K562 (cell line): Measurements from ENCODE around the gene PEAR1. TPM values are rescaled to one million over a fixed set of nuclear protein-coding genes. Genes with fewer than 3 reads are reported as not detected.
A peak's percentile ranks its signal among the peaks of the same experiment; 100 is the strongest.

ENCODE experiments used
- ATAC-seq: fragments of 200-7000 bp; cut with Tn5 transposase; 3 replicates; pipeline ENCODE4 v1.9.1; 2020; ENCODE audit warnings: moderate library complexity
- BruUV-seq: library from RNA; stranded (reverse); fragments of 400-500 nt; replicated peaks from 2 replicates; lab custom pipeline; 2021; lab: Mats Ljungman, UMichigan
- CTCF ChIA-PET: fragments of 300-600 bp; formaldehyde crosslinking; extraction: SDS; loops from one replicate; lab custom pipeline; 2021; ENCODE audit warnings: low intra/inter-chr PET ratio; lab: Yijun Ruan, JAX
- POLR2A ChIA-PET: fragments of 300-600, 350-650 bp; sonication (Branson Sonifier 250); formaldehyde crosslinking; extraction: SDS; loops from one replicate; lab custom pipeline; 2021; ENCODE audit warnings: antibody characterized with exemption, inconsistent platforms; lab: Yijun Ruan, JAX
- DNase-seq, 4 experiments: peaks; one replicate each; pipeline versions ENCODE4 v3.0.0 to v3.0.0-alpha.2; 2011 to 2018; ENCODE audit warnings: low spot score in 3 of 4, mixed read lengths in 3 of 4; ENCODE audit errors: extremely low read depth in 1 of 4
- FAIRE-seq: peaks from 2 replicates; lab custom pipeline; 2011; peaks lifted over from hg19 to GRCh38; lab: Jason Lieb, UNC
- H2AFZ ChIP-seq: 2 replicates; pipeline ENCODE4 v1.6.0; 2011; ENCODE audit warnings: low read depth, low read length, control low read depth, inconsistent platforms
- H3K27ac ChIP-seq: fragments of 200-600 bp; 3 replicates; pipeline ENCODE4 v1.8.0; 2011; ENCODE audit warnings: low read depth, mild to moderate bottlenecking, control low read depth, inconsistent platforms, low read length, moderate library complexity, mixed read lengths; ENCODE audit errors: extremely low read depth
- H3K27me3 ChIP-seq, 2 experiments: fragments of 300-600 bp in 1 of 2; 2 replicates in 1 of 2; 3 replicates in 1 of 2; pipeline versions ENCODE4 v1.6.0 to v1.8.0; 2011; ENCODE audit warnings: inconsistent platforms in 2 of 2, low read length in 2 of 2, mild to moderate bottlenecking in 1 of 2, mixed read lengths in 1 of 2, moderate library complexity in 1 of 2; ENCODE audit not compliant: control insufficient read depth in 2 of 2, insufficient read depth in 2 of 2
- H3K36me3 ChIP-seq: fragments of 300-600 bp; 3 replicates; pipeline ENCODE4 v1.8.0; 2011; ENCODE audit warnings: mild to moderate bottlenecking, low read length, inconsistent platforms; ENCODE audit not compliant: control insufficient read depth, insufficient read depth
- H3K4me1 ChIP-seq, 2 experiments: fragments of 200-600 bp in 1 of 2; replicated peaks in 1 of 2; 2 replicates in 1 of 2; 3 replicates in 1 of 2; pipeline versions ENCODE4 v1.5.1 to v1.8.0; 2011; ENCODE audit warnings: inconsistent platforms in 2 of 2, low read length in 2 of 2, mild to moderate bottlenecking in 1 of 2, mixed read lengths in 1 of 2, moderate library complexity in 1 of 2; ENCODE audit not compliant: control insufficient read depth in 2 of 2, insufficient read depth in 2 of 2
- H3K4me2 ChIP-seq: 2 replicates; pipeline ENCODE4 v1.6.1; 2011; ENCODE audit warnings: low read length, control low read depth, inconsistent platforms, mixed read lengths; ENCODE audit not compliant: insufficient read depth
- H3K4me3 ChIP-seq: fragments of 200-600 bp; sonication (generic), shearing (Covaris generic); 2 replicates; pipeline ENCODE4 v1.5.1; 2016; ENCODE audit warnings: control low read depth, inconsistent platforms
- H3K79me2 ChIP-seq: fragments of 200-600 bp; 3 replicates; pipeline ENCODE4 v1.8.0; 2011; ENCODE audit warnings: low read length, inconsistent platforms; ENCODE audit not compliant: control insufficient read depth, insufficient read depth
- H3K9ac ChIP-seq, 2 experiments: 2 replicates each; pipeline versions ENCODE4 v1.6.0 to v1.6.1; 2011; ENCODE audit warnings: low read depth in 2 of 2, low read length in 2 of 2, control low read depth in 1 of 2, inconsistent platforms in 1 of 2, mild to moderate bottlenecking in 1 of 2, mixed read lengths in 1 of 2; ENCODE audit not compliant: insufficient read depth in 1 of 2
- H3K9me1 ChIP-seq: one replicate; pipeline ENCODE4 v1.6.0; 2011; ENCODE audit warnings: inconsistent platforms, mild to moderate bottlenecking, low read length, moderate library complexity; ENCODE audit not compliant: control insufficient read depth, insufficient read depth
- H3K9me3 ChIP-seq: replicated peaks from 2 replicates; pipeline ENCODE4 v1.5.1; 2011; ENCODE audit warnings: low read depth, low read length, inconsistent platforms; ENCODE audit not compliant: control insufficient read depth, insufficient read depth
- H4K20me1 ChIP-seq: replicated peaks from 2 replicates; pipeline ENCODE4 v1.6.1; 2011; ENCODE audit warnings: low read length, inconsistent platforms, mixed read lengths; ENCODE audit not compliant: control insufficient read depth, insufficient read depth
- E4F1 ChIP-seq: fragments of 250-450 bp; sonication (Bioruptor Pico); IDR thresholded peaks from 2 replicates; pipeline ENCODE4 v1.5.0; 2021; ENCODE audit warnings: mild to moderate bottlenecking, borderline replicate concordance
- GTF3C2 ChIP-seq: IDR thresholded peaks from 3 replicates; pipeline ENCODE4 v1.6.1; 2011; ENCODE audit warnings: borderline replicate concordance, mild to moderate bottlenecking, moderate library complexity; ENCODE audit not compliant: insufficient read length; ENCODE audit errors: extremely low read depth
- KLF10 ChIP-seq: fragments of 250-450 bp; sonication (Bioruptor Pico); IDR thresholded peaks from 2 replicates; pipeline ENCODE4 v1.6.1; 2021; ENCODE audit warnings: matching md5 sums
- POLR2G ChIP-seq: fragments of 200-400 bp; formaldehyde crosslinking; IDR thresholded peaks from 2 replicates; pipeline ENCODE4 v1.6.1; 2017; ENCODE audit warnings: low read depth, mild to moderate bottlenecking, antibody characterized with exemption, low read length, moderate library complexity
- SP1 ChIP-seq: sonication (generic); formaldehyde crosslinking; IDR thresholded peaks from 2 replicates; pipeline ENCODE4 v1.8.1; 2022; ENCODE audit warnings: mild to moderate bottlenecking, missing genetic modification reagents
- WGBS: fragments of 100-300 bp; shearing (Covaris generic); methylation state at CpG from one replicate; pipeline ENCODE4 v1.1.6; 2016; ENCODE audit warnings: low coverage, mixed read lengths; ENCODE audit not compliant: insufficient coverage; ENCODE audit errors: missing lambda C conversion rate; 5-methylcytosine and 5-hydroxymethylcytosine counted together
- in situ Hi-C: fragments of 300-500 bp; cut with MboI; formaldehyde crosslinking; loops from 4 replicates; pipeline ENCODE4 v1.15.0; 2018; ENCODE audit warnings: inconsistent platforms, mixed read lengths
- intact Hi-C: fragments of 100-400 bp; cut with micrococcal nuclease; formaldehyde crosslinking; loops from 2 replicates; pipeline ENCODE4 v1.14.2; 2022
- polyA plus RNA-seq, 8 experiments: library from polyadenylated mRNA; depleted of rRNA in 4 of 8; stranded (reverse) in 5 of 8; unstranded in 3 of 8; fragments of >200 nt; fragmentation: Nextera tagmentation in 2 of 8; fragmentation: Illumina TruSeq in 1 of 8; extraction: Ambion mirVana in 2 of 8; extraction: Trizol in 1 of 8; gene quantifications; 2 replicates each; pipeline versions ENCODE4 v1.2.1 to v1.2.3, GENCODE V29; 2011 to 2014; ENCODE audit warnings: inconsistent platforms in 1 of 8, missing spikeins in 1 of 8
- total RNA-seq, 7 experiments: library from RNA; depleted of rRNA in 6 of 7; stranded (reverse); fragments of >200 nt in 6 of 7; fragmentation: Illumina TruSeq in 2 of 7; extraction: Trizol in 2 of 7; gene quantifications; 2 replicates each; pipeline versions ENCODE4 v1.2.1 to v1.2.3, GENCODE V29; 2011 to 2021; ENCODE audit warnings: low replicate concordance in 1 of 7

Gene PEAR1
- total and polyA plus RNA-seq, 9 of the 15 experiments (the other 6 are each of a cell fraction or from before 2014, with no cell fraction given), result 0.87 to 13.9 (median 6.1) TPM

GRCh38 chr1:156923670-156924477 is 30.4 kb downstream of the PEAR1 start:
- intact Hi-C loops (loop anchor here (5.0 kb wide), 1 partner anchor 197 kb away; the partner anchor contains the start of genes ISG20L2 and METTL25B), in situ Hi-C loops (no loop called here)
- CTCF ChIA-PET, result no interaction called here
- peak overlapping the region; percentile 36 for H3K4me2 ChIP-seq
- peak overlapping the region in 1 of 2 experiments; percentile 78; a peak in 1 of 4 replicates for H3K9ac ChIP-seq
- no peaks in the 10 kb centered on the region for H4K20me1 ChIP-seq
- no peaks in the 10 kb centered on the region for H3K36me3 ChIP-seq
- H3K9me1 ChIP-seq, result no peaks in the 10 kb centered on the region
- POLR2A ChIA-PET, result interaction anchor here (0.6 to 1.6 kb wide), 3 partner anchors 30 to 246 kb away, joined by 3 to 4 read pairs (median 4); no protein-coding TSS in a partner anchor
- no peak overlapping the region for H3K27ac ChIP-seq
- H2AFZ ChIP-seq, result peak overlapping the region; percentile 71
- H3K27me3 ChIP-seq, result peaks cover 8 to 17% of the 10 kb centered on the region in 2 experiments; a peak in 3 of 5 replicates
- 21% methylated on average over 33 of the region's 64 CpGs for WGBS
- no peaks in the 10 kb centered on the region for H3K9me3 ChIP-seq
- H3K4me3 ChIP-seq, result no peak overlapping the region
- peaks cover 30 to 48% of the 10 kb centered on the region in 2 experiments for H3K4me1 ChIP-seq
- BruUV-seq, result no TSS peak
- ATAC-seq, result peak; percentile 3; the same call in 1 of the 3 replicates
- no peak for FAIRE-seq
- DNase-seq, result peak; percentile 48 to 56 (median 54)
- no peaks in the 10 kb centered on the region for H3K79me2 ChIP-seq
- 0 out of 2 replicates have a peak, but pooled peaks have one; percentile 20 for TF ChIP-seq SP1 (CRISPR knock-in tag)
- TF ChIP-seq E4F1 (CRISPR knock-in tag), result no peak
- no peak for TF ChIP-seq KLF10 (CRISPR knock-in tag)
- no peak for TF ChIP-seq GTF3C2
- 0 out of 2 replicates have a peak, but pooled peaks have one; percentile 20 for TF ChIP-seq POLR2G
